PFSK-1 (cell line): ENCODE results near the gene SRRM1.

Experiments used
- FOXP2 ChIP-seq: optimal IDR thresholded peaks from 2 replicates; pipeline ENCODE3; 2011; ENCODE audit warnings: borderline replicate concordance, control low read depth, inconsistent platforms; ENCODE audit not compliant: insufficient read depth; ENCODE audit errors: extremely low read length, extremely low read depth
- POLR2AphosphoS5 ChIP-seq: IDR thresholded peaks from 2 replicates; pipeline ENCODE4 v1.6.1; 2012; ENCODE audit warnings: low read depth, mild to moderate bottlenecking, control low read depth, low read length, moderate library complexity
- SIN3A ChIP-seq: IDR thresholded peaks from 2 replicates; pipeline ENCODE4 v1.6.1; 2012; ENCODE audit warnings: mild to moderate bottlenecking, low read length, moderate library complexity, borderline replicate concordance; ENCODE audit not compliant: insufficient read depth
- TAF1 ChIP-seq: IDR thresholded peaks from 2 replicates; pipeline ENCODE4 v1.6.1; 2012; ENCODE audit warnings: low read length, control low read depth, borderline replicate concordance; ENCODE audit not compliant: insufficient read depth
- TF ChIP-seq, protein P1 (sequence below), 2 experiments: IDR thresholded peaks; 2 replicates each; pipeline versions ENCODE4 v1.6.1 to v1.8.0; 2011 to 2012; ENCODE audit warnings: low read depth in 2 of 2, low read length in 2 of 2, control low read depth in 1 of 2, inconsistent platforms in 1 of 2, mild to moderate bottlenecking in 1 of 2, moderate library complexity in 1 of 2; ENCODE audit not compliant: insufficient read depth in 1 of 2

SRRM1 gene

DNA sequence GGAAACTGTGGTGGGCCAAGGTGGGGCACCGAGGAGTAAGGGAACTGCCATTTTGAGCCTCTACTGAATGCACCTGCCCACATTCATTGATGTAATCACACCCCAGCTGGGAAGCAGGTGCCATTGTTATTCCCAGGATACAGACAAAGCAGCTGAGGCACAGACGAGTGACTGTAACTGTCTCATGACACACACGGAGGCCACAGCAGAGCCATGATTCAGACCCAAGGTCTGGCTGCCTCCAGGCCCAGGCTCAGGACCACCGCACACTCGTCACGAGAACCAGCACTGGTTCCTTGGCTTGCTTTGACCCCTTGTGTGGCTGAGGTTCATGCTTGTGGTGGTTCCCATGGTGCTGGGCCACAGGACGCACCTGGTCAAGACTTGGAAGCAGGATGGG, 56.5 kb downstream of the SRRM1 start:
- no peak for TF ChIP-seq FOXP2
- TF ChIP-seq, protein P1, sequence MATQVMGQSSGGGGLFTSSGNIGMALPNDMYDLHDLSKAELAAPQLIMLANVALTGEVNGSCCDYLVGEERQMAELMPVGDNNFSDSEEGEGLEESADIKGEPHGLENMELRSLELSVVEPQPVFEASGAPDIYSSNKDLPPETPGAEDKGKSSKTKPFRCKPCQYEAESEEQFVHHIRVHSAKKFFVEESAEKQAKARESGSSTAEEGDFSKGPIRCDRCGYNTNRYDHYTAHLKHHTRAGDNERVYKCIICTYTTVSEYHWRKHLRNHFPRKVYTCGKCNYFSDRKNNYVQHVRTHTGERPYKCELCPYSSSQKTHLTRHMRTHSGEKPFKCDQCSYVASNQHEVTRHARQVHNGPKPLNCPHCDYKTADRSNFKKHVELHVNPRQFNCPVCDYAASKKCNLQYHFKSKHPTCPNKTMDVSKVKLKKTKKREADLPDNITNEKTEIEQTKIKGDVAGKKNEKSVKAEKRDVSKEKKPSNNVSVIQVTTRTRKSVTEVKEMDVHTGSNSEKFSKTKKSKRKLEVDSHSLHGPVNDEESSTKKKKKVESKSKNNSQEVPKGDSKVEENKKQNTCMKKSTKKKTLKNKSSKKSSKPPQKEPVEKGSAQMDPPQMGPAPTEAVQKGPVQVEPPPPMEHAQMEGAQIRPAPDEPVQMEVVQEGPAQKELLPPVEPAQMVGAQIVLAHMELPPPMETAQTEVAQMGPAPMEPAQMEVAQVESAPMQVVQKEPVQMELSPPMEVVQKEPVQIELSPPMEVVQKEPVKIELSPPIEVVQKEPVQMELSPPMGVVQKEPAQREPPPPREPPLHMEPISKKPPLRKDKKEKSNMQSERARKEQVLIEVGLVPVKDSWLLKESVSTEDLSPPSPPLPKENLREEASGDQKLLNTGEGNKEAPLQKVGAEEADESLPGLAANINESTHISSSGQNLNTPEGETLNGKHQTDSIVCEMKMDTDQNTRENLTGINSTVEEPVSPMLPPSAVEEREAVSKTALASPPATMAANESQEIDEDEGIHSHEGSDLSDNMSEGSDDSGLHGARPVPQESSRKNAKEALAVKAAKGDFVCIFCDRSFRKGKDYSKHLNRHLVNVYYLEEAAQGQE (IDR thresholded peaks at IDR 0.05; ENCODE audit: insufficient read depth in 1 of 2, low read depth in 2 of 2, low read length in 2 of 2): no peak
- no peak for TF ChIP-seq SIN3A
- no peak for TF ChIP-seq POLR2AphosphoS5
- no peak for TF ChIP-seq TAF1

DNA sequence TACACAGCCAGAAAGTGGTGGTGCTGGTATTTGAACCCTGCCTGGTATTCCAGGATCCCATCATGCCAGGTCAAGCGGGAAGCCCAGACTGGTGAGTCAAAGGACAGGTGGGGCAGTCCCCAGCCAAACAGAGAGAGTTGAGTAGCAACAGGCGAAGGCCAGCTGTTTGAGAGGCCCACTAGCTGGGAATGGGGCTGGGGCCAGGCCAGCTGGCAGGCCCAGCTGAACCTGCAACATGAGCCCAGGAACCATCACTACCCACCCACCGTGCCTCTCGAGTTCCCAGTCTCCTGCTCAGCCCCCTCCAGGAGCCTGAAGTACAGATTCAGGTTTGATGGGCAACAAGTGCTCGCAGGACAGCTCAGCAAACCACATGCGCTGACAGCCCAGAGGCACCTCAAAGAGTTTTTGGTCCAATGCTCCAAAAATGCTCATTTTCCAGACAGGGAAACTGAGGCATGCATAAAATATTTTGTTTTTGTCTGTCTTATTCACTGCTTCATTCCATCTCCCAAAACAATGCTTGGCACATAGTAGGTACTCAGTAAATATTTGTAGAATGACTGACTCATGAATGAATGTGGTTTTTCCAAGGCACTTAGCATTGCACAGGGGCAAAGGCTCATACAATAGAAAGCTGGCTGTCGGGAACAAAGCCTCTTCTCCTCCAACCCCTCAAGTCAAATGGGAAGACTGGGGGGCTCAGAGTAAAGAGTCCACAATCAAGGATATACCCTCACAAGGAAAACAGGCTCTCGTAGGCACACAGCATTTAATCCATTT, 59.6 kb downstream of the SRRM1 start:
- no peak for TF ChIP-seq POLR2AphosphoS5
- TF ChIP-seq FOXP2: no peak
- no peak for TF ChIP-seq TAF1
- no peak for TF ChIP-seq SIN3A
- TF ChIP-seq, protein P1 (IDR thresholded peaks at IDR 0.05; ENCODE audit: insufficient read depth in 1 of 2, low read depth in 2 of 2, low read length in 2 of 2): no peak

DNA sequence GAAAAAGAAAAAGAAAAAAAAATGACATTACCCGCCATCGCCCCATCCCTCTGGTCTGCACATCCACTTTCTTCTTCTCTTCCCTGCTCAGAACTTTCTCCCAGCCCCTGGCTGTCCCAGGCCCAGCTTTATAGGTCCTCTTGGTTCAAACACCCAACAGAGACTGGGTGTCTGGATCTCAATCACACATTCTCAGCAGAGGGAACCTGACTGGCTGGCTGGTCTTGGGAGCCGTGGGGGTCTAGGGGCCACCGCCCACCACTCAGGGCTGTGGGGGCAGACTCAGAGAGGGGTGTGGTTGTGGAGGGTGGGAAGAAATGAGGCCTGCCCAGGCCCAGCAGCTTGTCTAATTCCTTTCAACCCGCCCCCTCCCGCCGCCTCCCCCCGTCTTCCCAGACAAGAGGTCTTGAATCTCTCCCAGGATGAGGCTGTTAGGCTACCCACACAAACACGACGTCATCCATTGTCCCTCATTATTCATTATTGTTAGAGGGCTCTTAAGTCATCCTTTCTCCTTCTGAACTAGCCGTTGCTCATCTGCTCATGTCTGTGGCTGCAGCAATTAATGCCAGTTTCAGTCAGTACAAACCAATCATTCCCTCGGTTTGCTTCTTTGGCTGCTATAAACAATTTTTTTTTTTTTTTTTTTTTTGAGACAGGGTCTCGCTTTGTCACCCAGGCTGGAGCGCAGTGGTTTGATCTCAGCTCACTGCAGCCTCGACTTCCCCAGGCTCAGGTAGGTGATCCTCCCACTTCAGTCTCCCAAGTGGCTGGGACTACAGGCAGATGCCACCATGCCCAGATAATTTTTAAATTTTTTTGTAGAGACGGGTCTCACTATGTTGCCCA, 61.5 kb downstream of the SRRM1 start:
- TF ChIP-seq SIN3A (no peak), POLR2AphosphoS5 (peak; percentile 9; the same call in 1 of the 2 replicates)
- TF ChIP-seq, protein P1 (IDR thresholded peaks at IDR 0.05; ENCODE audit: insufficient read depth in 1 of 2, low read depth in 2 of 2, low read length in 2 of 2): no peak

DNA sequence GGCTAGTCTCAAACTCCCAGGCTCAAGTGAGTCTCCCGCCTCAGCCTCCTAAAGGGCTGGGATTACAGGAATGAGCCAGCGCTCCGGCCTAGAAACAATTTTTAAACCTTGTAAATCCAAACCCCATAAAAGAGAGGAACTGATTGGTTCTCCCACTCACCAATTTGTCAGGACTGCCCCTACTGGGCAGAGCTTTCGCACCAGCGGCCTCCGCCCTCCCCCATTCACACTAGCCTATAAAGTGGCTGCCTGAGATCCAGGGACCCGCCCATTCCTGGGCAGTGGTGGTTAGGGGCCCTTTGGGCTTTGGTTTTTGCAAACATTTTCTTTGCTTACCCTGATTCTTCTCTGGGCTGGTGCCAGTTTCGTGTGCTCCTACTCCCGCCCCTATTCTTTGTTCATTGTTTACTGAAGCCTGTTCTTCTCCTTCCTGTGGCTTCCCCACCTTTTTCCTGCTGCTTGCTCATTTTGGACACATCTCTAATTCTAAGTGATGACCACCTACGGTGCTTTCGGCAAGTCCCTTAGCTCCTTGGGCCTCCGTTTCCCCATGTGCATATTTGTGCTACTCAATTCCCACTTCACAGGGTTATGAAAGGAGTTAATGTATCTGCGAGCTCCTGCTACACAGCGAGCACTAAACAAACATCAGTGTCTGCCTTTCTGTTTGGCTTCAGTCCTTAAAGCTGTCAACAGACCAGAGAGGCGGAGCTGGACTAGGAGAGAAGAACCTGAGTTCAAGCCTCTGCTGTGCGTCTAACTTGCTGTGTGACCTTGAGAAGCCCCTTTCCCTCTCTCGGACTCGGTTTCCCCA, 62.4 kb downstream of the SRRM1 start:
- TF ChIP-seq FOXP2 (no peak), SIN3A (no peak), POLR2AphosphoS5 (peak; percentile 87; the same call in 1 of the 2 replicates), TAF1 (0 out of 2 replicates have a peak, but pooled peaks have one; percentile 43)
- TF ChIP-seq, protein P1 (IDR thresholded peaks at IDR 0.05; ENCODE audit: insufficient read depth in 1 of 2, low read depth in 2 of 2, low read length in 2 of 2): no peak; a peak in 1 of 4 replicates
